DND-41 (cell line): ENCODE results near the gene SCLY.

Source experiments
- EZH2 ChIP-seq: IDR thresholded peaks from 3 replicates; pipeline ENCODE4 v1.6.1; 2012; ENCODE audit warnings: borderline replicate concordance, low read depth, mild to moderate bottlenecking, moderate library complexity, low read length, inconsistent platforms; ENCODE audit not compliant: severe bottlenecking
- TF ChIP-seq, protein P1 (sequence below): IDR thresholded peaks from 2 replicates; pipeline ENCODE4 v1.5.1; 2012; ENCODE audit warnings: borderline replicate concordance, low read length, moderate library complexity, mild to moderate bottlenecking; ENCODE audit not compliant: poor library complexity, severe bottlenecking; ENCODE audit errors: extremely low read depth

DNA sequence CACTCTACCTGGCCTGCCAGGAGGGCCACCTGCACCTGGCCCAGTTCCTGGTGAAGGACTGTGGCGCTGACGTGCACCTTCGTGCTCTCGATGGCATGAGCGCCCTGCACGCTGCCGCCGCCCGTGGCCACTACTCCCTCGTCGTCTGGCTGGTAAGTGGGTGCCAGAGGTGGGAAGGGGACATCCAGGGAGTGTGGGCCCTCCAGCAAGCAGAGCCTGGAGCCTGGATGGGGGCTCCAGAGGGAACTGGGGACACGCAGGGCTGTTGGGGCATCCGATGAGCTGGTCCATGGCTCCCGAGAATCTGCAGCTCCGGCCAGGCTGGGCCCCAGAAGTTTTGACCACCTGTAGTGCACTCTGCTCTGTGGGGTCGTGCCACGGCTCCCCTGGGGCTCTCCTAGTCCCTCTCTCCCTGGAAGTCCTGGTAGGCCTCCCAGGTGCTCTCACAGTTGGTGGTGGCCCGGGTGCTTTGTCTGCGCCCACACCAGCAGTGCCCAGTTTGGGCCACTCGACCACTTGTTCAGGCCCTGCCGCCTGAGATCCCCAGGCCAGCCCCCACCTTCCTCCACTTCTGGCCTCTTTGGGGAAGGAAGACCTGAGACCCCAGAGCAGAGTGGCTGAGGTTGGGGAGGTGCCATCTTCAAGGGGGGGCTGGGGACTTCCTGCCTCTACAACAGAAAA lies 44.0 kb downstream of the SCLY start:
- TF ChIP-seq, protein P1, sequence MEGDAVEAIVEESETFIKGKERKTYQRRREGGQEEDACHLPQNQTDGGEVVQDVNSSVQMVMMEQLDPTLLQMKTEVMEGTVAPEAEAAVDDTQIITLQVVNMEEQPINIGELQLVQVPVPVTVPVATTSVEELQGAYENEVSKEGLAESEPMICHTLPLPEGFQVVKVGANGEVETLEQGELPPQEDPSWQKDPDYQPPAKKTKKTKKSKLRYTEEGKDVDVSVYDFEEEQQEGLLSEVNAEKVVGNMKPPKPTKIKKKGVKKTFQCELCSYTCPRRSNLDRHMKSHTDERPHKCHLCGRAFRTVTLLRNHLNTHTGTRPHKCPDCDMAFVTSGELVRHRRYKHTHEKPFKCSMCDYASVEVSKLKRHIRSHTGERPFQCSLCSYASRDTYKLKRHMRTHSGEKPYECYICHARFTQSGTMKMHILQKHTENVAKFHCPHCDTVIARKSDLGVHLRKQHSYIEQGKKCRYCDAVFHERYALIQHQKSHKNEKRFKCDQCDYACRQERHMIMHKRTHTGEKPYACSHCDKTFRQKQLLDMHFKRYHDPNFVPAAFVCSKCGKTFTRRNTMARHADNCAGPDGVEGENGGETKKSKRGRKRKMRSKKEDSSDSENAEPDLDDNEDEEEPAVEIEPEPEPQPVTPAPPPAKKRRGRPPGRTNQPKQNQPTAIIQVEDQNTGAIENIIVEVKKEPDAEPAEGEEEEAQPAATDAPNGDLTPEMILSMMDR: no peak
- TF ChIP-seq EZH2: no peak
